Activated CD8-positive, alpha-beta memory T cell treated with anti-CD3 and anti-CD28 coated beads, Interleukin-2, amount 50 U/mL, for 24 hours (primary cell): ENCODE measurements around the gene WFDC8.
"Not testable (repeated sequence)": the region's sequence is repeated elsewhere in the genome, so short reads cannot be mapped to it uniquely, and the experiment has no call there.

Experiments used
- DNase-seq: peaks from one replicate; pipeline ENCODE4 v3.0.0-alpha.2; 2020; ENCODE audit errors: extremely low read depth

The WFDC8 gene

DNA sequence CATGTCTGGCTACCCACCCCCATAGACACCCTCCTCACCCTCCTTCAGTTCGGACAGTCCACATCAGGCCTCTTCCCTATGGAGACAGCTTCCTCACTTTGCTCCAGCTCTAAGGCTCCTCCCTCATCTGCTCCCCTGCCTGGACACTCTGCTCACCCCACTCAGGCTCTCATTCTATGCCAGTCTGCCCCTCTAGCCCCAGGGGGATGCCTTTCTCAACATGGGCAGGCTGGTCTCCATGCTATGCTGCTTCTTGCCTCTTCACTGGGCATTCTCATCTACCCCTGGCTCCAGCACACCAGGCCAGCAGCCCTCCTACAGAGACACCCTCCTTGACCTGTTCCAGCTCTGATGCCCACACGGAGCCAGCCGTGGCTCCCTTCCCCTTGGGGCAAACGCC, at the start of gene WFDC8:
TSS of gene WFDC8 (minus strand) at position 101 of the 400 bp plus-strand sequence. CDS start at position 64, 37 bp downstream.
- DNase-seq: no peak

DNA sequence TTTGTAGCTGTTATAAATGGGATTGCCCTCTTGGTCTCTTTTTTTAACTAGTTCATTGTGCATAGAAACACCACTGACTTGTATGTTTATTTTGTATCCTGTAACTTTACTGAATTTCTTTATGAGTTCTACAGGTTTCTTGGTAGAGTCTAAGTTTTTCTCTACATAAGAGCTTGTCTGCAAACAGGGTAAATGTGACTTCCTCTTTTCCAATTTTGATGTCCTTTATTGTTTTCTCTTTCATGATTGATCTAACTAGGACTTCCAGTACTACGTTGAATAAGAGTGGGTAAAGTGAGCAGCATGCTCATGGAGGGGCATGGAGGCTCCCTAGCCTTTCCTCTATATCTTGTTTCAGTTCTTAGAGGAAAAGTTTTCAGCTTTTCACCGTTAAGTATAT, 47.5 kb upstream of the WFDC8 start:
- DNase-seq: no peak

DNA sequence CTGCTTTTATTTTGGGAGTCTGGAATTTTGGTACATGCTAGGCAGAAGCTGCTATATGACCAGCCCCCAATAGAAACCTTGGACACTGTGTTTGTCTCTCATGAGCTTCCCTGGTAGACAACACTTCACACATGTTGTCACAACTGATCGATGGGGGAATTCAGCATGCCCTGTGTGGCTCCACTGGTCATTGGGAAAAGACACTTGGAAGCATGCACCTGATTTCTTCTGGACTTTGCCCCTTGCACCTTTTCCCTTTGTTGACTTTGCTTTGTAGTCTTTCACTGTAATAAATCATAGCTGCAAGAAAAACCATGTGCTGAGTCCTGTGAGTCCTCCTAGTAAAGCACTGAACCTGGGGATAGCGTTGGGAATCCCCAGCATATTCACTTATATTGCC, 42.5 kb upstream of the WFDC8 start:
- no peak for DNase-seq

DNA sequence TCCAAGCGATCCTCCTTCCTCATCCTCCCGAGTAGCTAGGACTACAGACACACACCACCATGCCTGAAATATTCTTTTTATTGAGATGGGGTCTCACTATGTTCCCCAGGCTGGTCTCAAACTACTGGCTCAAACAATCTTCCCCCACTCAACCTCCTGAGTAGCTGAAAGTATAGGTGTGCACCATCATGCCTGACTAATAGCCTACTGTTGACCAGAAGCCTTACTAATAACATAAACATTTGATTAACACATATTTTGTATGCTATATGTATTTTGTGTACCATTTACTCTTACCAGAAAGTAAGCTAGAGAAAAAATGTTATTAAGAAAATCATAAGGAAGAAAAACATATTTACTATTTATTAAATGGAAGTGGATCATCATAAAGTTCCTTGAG, 38.5 kb upstream of the WFDC8 start:
- no peak for DNase-seq

DNA sequence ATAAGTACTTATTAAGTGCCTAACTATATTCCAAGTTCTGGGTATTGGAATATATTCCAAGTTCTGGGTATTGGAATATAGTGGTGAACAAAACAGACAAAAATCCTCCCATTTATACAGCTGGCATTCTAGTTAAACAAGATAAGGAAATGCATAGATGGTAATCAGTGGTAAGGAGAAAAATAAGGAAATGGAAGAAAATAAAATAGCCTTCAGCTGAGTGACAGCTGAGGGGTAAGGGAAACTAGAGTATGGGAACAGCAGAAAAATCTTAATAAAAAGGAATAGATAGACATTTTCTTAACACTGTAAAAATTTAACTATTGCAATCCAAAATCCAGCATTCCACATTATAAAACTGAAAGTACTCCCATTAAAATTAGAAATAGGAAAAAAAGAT, 33.2 kb upstream of the WFDC8 start:
- no peak for DNase-seq

DNA sequence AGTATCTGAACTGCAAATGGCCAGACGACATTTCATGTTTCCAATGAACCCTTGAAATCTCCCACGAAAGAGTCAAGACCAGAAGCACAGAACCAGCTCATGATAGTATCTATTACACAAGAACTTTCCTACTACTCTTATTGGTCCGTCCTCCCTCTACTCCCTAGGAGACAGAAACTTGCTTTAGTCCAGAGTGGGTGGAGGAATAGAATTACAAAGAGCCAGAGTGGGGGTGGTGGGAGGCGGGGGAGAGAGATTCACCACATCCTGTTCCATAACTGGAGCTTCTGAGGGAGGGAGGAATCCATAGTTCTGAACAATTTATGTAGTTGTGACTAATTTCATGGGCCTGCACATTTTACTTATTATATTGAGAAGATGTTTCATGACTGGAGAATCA, 32.0 kb upstream of the WFDC8 start:
- DNase-seq: no peak

DNA sequence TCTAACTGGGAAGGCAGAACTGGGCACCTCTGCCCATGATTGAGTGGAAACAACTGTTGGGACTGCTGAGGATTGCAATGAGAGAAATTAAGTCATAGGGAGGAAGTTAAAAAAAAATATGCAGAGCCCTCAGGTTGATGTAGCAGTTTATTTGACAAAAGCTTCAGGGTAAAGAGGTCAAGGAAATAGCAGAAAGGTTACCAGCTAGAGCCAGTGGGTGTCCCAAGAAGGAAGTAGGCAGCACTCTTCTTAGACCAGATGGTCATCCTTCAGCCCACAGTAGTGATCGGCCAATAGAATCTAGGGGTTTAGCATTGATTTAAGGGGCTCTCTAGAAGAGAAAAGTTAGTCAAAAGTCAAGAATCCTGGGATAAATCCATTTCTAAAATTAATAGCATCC, 28.7 kb upstream of the WFDC8 start:
- no peak for DNase-seq

DNA sequence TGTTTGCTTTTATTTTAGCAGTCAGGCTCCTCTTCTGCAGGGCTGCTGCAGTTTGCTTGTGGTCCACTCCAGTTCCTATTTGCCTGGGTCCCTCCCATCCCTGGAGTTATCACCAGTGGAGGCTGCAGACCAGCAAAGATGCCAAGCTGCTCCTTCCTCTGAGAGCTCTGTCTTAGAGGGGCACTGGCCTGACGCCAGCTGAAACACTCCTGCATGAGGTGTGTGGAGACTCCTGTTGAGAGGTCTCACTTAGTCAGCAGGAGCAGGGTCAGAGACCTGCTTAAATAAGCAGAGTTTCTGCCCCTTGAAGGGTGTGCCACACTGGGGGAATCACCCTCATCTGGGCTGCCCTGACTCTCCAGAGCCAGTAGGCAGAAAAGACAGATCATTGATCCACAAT, 16.2 kb upstream of the WFDC8 start:
- no peak for DNase-seq

DNA sequence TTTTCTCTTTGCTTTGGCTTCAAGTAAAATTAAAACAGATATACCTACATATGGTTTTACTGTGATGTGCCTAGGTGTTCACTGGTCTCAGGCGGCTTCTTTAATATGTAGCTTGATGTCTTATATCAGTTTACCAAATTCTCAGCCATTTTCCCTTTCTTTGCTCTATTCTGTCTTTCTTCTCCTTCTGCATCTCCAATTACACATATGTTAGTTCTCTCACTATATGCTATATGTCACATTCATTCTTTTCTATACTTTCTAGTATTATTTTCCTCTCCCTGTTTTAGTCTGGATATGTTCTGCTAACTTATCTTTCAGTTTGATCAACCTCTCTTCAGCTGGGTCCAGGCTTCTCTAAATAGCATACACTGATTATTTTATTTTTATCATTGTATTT, 14.4 kb upstream of the WFDC8 start:
- no peak for DNase-seq

DNA sequence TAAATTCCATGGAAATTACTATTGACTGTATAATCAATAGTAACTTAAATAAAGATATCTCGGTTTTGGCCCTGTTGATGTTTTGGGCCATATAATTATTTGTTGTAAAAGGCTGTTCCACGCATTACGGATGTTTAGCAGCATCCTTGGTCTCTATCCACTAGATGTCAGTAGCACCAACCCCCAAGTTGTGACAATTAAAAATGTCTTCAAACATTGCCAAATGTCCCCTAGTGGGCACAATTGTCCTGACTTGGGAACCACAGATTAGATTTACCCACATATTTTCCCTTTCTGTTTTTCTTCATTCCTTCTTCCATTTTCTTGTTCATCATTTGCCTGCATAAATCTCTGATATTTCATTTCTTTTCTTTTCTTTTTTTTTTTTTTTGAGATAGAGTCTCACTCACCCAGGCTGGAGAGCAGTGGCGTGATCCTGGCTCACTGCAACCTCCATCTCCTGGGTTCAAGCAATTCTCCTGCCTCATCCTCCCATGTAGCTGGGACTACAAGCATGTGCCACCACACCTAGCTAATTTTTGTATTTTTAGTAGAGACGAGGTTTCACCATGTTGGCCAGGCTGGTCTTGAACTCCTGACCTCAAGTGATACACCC, 13.6 kb upstream of the WFDC8 start:
- no peak for DNase-seq

DNA sequence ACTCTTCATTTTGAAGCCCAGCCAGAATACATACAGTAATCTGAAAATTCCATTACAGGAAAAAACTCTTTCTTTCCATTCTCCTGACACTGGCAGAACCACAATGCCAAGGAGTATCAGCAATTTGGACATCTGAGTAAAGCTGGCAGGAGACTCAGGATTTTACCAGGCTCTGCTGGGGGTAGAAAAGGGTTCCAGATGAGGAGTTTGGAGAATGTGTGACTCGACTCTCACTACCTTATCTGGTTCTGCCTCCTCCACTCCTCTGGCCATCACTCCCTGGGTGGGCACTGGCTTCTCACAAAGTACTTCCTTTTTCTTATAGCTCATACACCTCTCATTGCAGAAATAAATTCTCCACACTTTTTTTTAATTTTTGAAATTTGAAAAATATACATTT, 10.6 kb upstream of the WFDC8 start:
- no peak for DNase-seq

DNA sequence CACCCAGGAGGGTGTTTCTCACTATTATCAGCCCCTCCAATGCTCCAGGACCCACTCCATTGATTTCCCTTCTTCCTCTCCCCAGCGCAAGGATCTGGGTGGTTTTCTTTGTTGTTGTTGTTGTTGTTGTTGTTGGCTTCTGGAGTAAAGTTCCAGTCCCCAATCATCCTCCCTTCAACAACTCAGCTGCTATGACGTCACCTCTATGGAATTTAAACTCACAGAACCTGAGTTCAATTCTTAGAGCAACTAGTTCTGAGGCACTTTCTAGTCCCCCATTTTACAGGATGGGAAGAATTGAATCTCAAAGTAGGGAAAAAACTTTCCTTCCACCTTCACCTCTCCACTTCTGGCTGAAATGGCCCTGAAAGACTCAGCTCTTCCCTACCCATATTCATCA, 9.7 kb upstream of the WFDC8 start:
- no peak for DNase-seq

DNA sequence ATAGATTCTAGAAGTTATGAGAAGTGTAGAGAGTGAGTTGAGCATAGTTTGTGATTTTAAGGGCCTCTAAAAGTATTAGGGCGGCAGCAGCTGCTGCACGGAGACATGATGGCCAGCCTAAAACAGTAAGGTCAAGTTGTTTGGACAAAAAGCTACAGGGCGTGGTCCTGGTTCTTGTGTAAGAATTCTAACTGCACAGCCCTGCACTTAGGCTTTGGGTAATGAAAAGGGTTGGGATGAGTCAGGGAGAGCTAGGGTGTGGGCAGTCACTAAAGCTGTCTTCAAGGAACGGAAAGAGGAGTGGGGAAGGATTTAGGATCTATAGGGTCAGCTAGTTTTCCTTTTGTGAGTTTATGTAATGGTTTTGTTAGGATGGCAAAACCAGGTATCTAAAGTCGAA, 6.9 kb upstream of the WFDC8 start:
- not testable (repeated sequence) for DNase-seq

DNA sequence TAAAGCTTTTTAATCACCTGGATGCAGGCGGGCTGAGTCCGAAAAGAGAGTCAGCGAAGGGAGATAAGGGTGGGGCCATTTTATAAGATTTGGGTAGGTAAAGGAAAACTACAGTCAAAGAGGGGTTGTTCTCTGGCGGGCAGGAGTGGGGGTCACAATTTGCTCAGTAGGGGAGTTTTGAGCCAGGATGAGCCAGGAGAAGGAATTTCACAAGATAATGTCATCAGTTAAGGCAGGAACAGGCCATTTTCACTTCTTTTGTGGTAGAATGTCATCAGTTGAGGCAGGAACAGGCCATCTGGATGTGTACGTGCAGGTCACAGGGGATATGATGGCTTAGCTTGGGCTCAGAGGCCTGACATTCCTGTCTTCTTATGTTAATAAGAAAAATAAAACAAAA, 5.2 kb upstream of the WFDC8 start:
- DNase-seq: not testable (repeated sequence)

DNA sequence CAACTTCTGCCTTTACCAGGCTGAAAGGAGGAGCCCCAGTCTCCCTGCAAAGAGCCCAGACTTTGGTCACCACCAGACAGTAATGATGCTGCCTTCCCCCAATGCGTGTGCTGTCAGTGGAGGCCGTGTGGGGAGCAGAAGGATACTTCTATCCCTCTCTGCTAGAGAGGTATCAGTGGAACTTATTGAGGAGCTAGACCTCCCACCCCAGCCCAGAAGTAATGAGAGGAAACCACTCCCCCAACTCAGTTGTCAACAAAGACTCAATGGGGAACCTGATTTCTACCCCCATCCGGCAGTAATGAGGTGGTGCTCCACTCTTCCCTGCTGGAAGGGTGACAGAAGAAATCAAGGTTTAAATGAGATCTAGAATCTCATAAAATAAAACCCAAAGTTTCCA, 4.4 kb upstream of the WFDC8 start:
- no peak for DNase-seq

DNA sequence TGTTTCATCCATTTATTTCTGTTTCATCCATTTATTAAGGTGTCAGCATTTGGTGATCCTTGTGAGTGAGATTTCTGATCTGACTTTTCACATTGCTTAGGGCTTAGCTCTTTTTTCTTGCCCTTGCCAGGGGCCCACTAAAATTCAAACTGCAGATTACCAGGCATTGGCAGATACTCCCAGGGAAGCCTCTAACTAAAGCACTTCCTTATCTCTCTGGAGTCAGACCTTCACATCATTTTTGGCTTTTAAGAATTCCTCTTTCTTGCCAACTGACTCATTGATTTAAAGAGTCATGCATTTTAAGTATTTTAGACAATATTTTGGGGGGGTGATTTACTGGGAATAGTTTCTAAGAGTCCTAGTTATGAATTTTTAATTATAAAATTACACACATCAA, 2.6 kb upstream of the WFDC8 start:
- no peak for DNase-seq

DNA sequence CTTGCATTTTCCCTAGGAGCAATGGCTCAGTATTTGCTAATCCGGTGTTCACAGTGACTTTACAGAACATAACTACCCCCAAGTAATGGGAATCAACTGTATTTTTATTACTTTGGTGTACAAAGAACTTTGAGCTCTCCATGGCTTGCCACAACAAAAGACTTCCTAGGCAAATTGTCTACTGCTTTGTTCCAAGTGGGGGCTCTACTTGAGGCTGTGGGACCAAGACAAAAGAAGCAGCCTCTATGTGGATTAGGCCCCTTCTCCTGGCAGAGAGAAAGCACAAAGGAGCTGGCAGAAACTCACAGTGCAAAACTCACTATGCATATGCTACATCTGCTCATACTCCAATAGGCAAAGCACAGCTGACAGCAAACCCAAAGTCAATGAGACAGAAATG, 853 bp downstream of the WFDC8 start:
- DNase-seq: no peak

DNA sequence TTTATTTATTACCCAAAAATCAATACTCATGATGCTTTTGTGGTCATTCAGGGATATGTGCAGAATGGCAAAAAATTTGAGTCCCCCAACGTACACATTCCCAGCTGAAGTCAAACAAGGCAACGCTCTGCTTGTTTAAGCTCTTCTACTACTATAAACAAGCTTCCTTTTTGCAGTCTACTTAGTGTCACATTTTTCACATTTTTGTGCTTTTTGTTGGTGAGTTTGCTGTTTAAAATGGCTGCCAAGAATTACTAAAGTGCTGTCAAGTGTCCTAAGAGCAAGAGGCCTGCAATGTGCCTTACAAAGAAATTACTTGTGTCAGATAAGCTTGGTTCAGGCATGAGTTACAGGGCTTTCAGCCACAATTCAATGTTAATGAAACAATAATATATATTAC, 2.1 kb downstream of the WFDC8 start:
- no peak for DNase-seq

DNA sequence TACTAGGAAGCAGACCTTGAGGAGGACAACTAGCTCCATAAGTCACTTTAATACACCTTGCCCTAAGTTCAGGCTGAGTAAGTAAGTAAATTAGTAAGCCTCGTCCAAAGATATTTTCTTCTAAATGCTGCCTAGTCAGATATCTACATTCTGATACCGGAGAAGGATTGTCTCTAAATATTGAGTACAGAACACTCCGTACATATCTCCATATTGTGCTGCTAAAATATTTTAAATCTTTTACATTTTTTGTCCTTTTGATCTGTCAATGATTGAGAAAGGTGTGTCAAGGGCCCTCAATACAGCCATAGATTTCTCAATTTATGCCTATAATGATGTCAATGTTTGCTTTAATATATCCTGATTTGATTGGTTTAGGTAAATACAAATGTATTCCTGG, 3.2 kb downstream of the WFDC8 start:
- DNase-seq: no peak

DNA sequence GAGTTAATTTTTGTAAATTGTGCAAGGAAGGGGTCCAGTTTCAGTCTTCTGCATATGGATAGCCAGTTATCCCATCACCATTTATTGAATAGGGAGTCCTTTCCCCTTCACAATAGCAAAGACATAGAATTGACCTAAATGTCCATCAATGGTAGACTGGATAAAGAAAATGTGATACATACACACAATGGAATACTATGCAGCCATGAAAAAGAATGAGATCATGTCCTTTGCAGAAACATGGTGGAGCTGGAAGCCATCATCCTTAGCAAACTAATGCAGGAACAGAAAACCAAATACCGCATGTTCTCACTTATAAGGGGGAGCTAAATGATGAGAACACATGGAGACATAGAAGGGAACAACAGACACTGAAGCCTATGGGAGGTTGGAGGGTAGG, 9.4 kb downstream of the WFDC8 start:
- DNase-seq: not testable (repeated sequence)

DNA sequence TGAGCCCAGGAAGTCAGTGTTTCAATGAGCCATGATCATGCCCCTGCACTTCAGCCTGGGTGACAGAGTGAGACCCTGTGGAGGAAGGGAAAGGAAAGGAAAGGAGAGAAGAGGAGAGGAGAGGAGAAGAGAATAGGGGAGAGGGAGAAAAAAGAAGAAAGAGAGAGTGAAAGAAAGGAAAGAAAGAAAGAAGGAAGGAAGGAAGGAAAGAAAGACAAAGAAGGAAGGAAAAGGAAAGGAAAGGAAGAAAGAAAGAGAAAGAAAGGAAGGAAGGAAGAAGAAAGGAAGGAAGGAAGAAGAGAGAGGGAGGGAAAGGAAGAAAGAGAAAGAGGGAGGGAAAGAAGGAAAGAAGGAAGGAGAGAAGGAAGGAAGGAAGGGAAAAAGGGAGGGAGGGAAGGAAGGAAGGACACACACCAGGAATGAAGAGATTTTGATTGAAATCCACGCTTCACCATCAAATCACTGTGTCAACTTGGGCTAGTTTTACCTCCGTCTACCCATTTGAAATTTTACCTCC, 14.3 kb downstream of the WFDC8 start:
- DNase-seq: no peak

DNA sequence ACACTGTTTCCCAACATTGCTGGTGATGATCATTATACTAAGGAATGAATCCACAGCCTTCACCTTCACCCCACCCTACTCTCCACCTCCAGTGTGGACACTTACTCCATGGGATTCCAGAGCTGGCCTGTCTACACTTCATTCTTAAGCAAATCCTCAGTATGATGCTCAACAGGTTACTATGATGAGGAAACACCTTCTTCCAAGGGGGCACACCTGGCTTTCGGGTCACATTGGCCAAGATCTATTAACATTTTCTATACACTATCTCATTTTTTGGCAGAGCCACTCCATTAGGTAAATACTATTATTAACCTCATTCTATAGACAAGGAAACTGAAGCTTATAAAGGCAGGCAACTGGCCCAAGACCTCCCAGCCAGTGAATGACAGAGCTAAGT, 23.9 kb downstream of the WFDC8 start:
- no peak for DNase-seq

DNA sequence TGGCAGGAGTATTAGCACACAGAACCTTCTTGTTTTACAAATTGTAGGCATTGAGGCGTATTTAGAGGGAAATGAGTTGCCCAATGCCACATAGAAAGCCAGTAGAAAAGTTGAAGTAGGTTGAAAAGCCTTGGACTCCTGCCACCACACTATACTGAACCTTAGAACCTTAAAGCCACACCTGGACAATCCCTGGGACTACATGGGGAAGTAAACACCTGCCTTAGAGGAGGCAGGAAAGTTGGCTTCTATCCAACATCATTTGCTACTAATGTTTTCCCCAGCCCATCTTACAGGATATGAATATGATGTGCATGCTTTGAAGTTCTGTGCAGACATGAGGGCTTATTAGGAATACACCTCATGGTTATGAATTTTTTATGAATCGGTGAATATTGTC, 26.6 kb downstream of the WFDC8 start:
- no peak for DNase-seq

DNA sequence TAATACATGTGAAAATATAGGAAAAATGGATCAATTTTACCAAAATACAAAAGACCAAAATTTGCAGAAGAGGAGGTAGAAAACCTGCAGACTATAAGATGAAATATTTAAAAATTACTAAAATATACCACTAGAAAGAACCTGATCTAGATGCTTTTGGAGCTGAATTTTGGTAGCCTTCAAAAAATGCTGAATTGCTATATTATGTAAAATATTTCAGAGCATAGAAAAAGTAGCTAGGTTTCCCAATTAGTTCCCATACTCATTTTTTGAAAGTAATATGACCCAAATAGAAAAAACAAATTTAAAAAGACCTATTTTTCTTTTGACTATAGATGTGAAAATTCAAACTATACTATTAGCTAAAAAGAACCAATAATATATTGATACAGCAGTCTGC, 28.3 kb downstream of the WFDC8 start:
- no peak for DNase-seq
